HG02885 (cell line): ENCODE measurements around the gene PDE3B.
"Not testable (repeated sequence)": the region's sequence is repeated elsewhere in the genome, so short reads cannot be mapped to it uniquely, and the experiment has no call there.

Experiments
- ATAC-seq: cut with Tn5 transposase; IDR thresholded peaks from one replicate; pipeline ENCODE4 v1.9.1; 2021; ENCODE audit warnings: mild to moderate bottlenecking; ENCODE audit not compliant: unreplicated experiment, poor library complexity

The PDE3B gene

DNA sequence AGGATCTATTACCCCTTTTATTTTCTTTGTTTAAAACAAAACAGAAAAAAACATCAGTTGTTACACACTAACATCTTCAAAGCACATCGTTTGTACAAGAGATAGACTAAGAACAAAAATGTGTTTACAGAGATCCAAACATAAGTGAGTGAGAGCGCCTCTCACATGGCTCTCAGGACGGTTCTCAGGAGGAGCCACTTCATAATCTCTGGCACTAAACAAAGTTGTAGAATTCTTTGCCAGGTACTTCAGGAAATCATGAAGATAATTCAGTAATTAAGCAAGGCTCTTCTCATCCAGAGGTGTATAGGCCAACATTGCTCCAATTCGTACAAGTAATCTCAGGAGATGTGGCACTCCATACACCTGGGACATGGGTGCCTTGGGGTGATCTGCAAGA, 29.8 kb downstream of the PDE3B start:
- no peak for ATAC-seq

DNA sequence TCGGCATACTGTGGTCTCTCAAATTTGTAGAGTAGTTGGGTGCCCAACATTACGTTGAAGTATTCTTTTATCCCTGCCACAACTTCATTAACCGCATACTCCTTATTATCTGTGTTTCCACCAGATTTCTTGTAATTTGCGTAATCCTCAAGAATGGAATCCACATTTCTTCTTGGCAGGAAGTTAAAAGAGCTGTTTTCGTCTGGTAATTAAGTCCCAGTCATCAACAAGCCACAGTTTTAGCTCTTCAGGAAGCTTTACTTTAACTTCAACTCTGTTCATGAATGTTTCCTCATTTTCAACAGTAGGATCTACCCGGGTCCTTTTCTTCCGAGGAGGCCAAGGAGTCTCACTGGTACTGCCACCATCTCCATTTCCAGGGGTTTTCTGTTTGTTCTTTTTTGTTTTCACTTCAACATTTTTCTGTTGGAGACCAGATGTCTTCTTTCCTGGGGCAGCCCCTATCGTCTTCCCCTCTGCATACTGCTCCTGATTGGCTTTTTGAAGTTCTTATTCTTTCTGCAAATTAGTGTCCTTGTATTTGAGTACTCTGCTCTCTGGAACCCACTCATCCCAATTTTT, 30.3 kb downstream of the PDE3B start:
- ATAC-seq = no peak

DNA sequence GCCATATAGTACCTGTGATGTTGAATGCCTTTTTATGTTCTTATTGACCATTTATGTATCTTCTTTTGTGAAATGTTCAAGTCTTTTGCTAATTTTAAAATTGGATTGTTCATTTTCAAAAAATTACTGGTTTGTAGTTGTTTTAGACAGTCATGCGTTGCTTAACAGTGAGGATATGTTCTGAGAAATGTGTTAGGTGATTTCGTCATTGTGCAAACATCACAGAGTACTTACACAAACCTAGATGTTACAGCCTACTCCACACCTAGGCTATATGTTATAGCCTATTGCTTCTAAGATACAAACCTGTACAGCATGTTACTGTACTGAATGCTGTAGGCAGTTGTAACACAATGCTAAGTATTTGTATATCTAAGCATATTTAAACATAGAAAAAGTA, 32.5 kb downstream of the PDE3B start:
- no peak for ATAC-seq

DNA sequence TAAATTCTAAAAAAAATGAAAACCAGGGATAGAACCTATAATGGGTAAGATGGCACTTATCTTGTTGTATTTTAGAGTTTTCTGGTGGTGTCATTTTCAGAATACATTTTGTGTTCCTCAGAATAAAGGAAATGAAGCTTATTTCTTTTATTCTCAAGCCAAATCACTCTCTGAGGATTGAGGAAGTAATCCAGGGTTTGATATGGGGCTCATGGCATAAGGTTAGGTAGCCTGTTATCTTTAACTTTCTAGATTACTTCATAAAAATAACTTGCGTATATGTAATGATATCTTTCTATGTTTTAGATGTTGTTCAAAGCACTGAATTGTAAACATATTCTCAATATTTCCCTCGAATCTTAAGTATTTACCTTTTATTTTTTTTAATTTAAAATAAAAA, 33.5 kb downstream of the PDE3B start:
- no peak for ATAC-seq

DNA sequence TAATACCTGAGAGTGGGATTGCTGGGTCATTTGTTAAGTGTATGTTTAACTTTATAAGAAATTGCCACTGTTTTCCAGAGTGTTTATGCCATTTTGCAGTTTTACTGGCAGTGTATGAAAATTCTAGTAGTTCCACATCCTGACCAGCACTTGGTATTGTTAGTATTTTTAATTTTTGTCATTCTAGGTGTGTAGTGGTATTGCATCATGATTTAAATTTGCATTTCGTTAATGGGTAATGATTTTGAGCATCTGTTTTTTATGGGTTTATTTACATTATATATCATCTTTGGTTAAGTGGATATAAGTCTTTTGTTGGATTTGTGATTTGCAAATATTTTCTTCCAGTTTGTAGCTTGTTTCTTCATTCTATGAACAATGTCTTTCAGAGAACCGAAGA, 34.7 kb downstream of the PDE3B start:
- ATAC-seq = no peak

DNA sequence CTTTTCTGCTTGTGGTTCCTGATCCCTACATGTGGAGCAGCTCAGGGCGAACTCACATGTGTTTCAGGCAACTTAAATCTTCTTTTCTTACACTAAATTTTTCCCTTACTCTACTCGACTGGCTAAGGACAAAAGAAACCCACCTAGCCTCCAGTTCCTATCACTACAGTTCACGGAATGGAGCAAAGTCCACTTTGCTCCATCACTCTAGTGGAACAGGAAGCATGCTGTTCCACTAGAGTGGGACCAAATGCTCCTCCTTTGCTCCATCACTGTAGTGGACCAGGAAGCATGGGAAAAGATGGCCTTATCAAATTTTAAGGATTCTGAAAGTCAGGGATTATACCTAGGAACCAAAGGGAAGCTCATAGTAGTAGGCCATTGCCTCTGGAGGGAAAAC, 36.1 kb downstream of the PDE3B start:
- ATAC-seq = no peak

DNA sequence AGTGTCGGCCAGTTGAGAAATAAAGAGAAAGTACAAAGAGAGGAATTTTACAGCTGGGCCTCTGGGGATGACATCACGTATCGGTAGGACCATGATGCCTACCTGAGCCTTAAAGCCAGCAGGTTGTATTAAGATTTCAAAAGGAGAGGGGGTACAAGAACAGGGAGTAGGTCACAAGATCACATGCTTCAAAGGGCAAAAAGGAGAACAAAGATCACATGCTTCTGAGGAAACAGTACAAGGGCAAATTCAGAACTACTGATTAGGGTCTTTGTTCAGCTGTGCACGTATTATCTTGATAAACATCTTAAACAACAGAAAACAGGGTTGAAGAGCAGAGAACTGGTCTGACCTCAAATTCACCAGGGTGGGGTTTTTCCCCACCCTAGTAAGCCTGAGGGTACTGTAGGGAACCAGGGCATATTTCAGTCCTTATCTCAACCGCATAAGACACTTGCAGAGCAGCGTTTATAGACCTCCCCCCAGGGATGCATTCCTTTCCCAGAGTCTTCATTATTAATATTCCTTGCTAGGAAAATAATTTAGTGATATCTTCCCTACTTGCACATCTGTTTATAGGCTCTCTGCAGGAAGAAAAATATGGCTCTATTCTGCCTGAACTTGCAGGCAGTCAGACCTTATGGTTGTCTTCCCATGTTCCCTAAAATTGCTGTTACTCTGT, 40.8 kb downstream of the PDE3B start:
- ATAC-seq = not testable (repeated sequence)

DNA sequence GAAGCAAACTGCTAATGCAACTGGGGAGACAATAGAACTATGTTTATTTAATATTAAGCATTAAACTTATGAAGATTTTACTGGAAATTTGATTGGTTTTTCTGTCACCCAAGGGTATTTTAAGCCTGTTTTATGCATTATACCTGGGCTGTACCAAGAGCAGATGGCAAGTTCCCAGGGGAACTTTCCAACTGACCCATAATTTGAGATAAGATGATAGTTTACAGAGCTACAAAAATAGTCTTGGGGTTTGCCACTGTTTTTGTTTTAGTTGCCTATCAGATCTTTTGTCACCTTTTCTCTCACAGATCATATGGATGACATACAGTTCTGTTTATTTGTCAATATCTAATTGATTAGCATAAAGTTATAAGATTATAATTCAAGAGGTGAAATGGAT, 43.9 kb downstream of the PDE3B start:
- no peak for ATAC-seq

DNA sequence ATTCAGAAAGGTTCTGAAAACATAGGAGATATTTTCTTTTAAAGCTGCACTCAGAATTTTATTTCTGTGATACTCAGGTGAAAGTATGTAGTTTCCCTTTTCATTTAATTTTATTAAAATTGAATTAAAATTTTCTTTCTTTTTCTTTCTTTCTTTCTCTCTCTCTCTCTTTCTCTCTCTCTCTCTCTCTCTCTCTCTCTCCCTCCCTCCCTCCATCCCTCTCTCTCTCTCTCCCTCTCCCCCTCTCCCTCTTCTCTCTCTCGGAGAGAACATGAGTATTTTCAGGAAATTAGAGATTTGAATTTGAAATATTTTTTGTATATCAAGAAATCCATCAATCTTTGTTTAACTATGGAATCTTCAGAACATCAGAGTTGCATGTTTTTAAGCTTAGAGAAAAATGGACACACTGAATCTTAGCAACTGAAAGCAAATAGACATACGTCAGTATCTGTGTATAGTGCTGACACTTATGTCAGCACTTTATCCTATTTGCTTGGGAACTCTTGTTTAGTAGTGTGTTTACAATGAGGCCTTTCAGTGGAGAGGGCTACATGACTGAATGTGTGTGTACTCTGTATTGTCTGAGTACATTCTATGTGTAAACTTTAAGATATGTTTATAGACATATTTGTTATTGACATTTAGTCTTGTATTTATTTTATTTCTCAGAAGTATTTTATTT, 44.5 kb downstream of the PDE3B start:
- no peak for ATAC-seq

DNA sequence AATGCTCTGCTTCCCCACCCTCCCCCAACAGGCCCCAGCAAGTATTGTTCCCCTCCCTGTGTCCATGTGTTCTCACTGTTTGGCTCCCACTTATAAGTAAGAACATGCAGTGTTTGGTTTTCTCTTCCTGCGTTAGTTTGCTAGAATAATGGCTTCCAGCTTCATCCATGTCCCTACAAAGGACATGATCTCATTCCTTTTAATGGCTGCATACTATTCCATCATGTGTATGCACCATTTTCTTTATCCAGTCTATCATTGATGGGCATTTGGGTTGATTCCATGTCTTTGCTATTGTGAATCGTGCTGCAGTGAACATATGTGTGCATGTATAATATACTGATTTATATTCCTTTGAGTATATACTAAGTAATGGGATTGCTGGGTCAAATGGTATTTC, 52.1 kb downstream of the PDE3B start:
- not testable (repeated sequence) for ATAC-seq

DNA sequence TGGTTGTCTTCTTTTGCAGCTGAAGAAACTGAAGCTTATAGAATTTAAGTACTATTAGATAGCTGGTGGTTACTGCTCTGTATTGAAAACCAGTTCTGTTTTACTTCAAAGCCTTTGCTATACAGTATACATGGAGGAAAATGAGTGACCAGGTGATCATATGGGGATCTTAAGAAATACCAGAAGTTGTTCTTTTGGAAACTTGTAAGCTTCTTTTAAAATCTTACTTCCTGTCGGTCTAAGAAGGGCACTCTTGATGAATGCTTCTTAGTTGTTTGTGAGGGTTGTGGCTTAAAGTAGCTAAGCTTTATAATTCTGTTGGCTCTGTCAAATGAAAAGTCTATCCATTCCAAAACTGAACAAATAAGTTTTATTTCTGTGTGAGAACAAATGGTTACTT, 55.2 kb downstream of the PDE3B start:
- ATAC-seq = no peak

DNA sequence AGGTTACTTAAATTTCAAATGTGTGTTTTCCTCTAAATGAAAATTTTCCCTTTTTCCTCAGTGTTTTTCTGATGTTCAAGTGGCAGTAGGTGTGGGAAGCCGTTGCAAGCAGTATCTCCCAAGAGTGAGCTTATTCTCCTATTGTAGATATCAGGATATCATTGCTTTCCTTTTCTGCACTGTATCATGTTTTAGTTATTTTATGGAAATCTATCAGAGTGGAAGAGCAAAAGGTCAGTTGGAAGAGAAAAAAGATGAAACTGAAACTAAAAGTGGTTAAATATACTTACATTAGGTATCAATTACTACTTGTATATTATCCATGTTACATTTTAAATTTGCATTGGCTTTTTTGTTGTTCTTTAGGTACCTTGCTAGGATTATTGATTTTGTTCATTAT, 57.0 kb downstream of the PDE3B start:
- no peak for ATAC-seq

DNA sequence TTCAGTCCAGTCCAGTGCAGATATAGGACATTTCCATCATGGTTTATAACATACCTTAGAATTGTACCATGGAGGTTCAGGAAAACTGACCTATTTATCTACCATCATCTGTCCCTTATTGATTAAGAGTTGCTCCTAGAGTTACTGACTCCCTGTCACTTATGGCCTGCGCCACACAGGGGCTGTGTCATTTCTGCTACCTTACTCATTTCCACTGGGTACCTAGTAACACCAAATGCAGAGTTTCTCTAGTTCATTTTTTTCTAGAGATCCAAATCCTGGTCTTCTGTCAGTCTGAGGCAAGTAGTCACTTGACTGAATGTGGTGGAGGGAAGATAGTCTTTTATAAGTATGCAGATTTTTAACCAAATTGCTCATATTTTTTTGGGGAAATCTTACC, 59.2 kb downstream of the PDE3B start:
- ATAC-seq = no peak

DNA sequence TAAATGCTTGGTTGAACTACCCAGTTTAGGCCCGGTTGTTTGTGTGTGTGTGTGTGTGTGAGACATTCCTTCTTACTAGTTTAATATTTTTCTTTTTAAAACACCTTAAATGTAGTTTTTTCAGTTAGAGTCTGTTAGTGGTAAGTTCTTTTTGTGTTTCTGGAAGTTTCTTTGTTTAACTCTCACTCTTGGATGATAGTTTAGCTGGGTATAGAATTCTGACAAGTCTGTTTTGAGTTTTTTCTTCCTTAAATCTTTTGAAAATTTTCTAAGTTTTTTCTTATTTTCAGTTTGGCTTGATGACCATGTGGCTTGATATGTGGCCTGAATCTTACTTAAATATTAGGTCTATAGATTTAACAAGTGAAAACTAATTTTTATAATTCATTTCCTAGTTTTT, 60.1 kb downstream of the PDE3B start:
- no peak for ATAC-seq

DNA sequence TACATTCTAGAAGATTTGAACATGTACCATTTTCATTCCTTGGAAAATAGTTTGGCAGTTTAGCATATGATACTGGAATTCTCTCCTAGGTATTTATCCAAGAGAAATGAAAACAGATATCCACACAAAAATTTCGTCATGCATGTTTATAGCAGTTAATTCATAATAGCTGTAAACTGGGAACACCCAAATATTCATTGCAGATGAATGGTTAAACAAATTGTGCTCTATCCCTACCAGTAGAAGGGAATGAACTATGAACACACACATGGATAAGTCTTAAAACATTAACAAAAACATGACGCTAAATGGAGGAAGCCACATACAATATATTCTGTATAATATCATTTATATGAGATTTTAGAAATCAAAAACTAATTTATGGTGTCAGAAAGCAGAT, 61.5 kb downstream of the PDE3B start:
- no peak for ATAC-seq

DNA sequence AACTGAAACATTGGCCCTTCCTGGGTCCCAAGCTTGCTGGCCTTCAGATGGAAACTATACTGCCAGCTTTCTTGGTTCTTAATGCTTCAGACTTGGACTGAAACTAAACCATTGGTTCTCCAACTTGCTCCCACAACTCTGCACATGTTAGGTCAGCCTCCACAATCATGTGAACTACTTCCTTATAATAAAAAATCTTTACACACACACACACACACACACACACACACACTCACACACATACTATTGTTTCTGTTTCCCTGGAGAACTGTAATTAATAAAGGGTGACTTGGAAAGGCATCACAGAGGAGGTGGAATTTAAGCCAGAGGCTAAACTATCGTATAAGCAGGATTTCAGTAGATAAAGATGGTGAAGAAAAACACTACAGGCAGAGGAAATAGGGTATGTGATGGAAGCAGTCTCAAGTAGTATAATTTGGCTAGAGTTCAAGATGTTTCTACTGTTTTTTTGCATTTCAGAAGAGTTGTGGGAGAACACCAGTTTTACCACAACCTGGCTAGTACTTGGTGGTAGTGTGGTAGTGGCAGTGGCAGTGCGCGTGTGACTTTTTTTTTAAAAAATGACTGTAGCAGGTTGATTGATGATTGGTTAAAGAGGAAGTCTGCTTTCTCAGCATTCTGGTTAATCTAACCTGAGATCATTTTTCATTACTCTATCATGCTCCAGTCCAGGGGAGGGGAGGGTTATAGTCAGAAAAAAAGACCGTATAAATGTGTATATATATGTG, 70.1 kb downstream of the PDE3B start:
- no peak for ATAC-seq

DNA sequence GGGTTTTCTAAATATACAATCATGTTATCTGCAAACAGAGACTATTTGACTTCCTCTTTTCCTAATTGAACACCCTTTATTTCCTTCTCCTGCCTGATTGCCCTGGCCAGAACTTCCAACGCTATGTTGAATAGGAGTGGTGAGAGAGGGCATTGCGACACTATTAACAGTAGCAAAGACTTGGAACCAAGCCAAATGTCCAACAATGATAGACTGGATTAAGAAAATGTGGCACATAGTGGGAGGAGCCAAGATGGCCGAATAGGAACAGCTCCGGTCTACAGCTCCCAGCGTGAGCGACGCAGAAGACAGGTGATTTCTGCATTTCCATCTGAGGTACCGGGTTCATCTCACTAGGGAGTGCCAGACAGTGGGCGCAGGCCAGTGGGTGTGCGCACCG, 72.1 kb downstream of the PDE3B start:
- not testable (repeated sequence) for ATAC-seq

DNA sequence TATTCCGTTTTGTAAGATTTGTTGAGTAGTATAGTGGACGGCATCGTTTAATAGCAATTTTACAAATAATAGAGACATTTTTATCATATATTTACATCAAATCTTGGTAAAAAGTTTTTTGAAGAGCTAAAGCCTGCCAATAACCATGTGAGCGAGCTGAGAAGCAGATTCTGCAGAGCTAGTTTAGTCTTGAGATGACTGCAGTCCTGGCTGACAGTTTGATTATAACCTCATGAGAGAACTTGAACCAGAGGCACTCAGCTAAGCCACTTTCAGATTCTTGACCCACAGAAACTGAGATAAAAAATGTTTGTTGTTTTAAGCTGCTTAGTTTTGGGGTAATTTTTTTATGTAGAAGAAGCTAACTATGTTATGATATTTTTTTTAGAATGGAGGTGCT, 78.9 kb downstream of the PDE3B start:
- ATAC-seq = peak; percentile 56

DNA sequence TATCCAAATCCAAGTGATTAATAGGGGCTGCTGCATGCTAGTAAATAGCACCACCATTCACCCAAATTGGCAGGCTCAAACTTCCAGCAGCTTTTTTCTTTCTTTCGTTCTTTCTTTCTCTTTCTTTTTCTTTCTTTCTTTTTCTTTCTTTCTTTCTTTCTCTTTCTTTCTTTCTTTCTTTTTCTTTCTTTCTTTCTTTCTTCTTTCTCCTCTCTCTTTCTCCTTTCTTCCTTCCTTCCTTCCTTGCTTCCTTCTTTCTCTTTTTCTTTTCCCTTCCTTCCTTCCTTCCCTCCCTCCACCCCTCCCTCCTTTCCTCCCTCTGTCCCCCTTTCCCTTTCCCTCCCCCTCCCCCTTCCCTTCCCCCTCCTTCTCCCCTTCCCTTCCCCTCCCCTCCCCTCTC, 81.5 kb downstream of the PDE3B start:
- no peak for ATAC-seq

DNA sequence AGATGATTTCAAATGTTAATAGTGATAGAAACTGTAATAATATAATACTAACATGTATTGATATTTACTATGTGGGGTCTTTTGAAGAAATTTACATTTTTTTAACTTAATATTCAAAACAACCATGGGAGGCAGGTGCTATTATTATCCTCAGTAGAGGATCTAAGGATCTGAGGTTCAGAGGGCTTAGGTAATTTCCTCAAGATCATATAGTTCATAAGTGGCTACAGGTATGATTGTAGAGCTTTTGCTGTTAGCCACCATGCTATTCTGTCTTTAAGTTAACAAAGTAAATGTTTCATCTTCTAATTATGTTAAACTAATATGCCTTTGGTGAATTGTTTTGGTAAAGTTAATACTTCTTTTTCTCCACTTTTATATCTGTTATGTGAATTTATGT, 83.6 kb downstream of the PDE3B start:
- no peak for ATAC-seq

DNA sequence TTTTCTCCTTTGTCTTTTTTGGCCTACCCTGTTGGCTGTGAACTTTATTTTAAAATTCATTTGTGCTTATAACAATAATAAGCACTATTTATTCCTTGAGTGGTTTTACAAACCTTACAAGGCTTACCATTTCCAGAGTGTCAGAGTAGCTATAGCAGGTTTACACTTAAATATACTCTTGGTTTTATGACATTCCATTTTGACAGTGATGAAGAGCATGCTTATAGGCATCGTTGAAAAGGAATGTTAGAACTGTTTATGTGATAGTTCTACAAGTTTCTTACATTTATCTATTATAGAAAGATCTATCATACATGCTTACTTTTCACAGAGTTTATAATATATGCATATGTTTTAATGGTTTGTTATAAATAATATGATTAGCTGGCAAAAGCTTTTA, 84.1 kb downstream of the PDE3B start:
- ATAC-seq = no peak
